ENCODE measurements around the gene ERMP1.
"Not testable (repeated sequence)": the region's sequence is repeated elsewhere in the genome, so short reads cannot be mapped to it uniquely, and the experiment has no call there.

The ERMP1 gene

DNA sequence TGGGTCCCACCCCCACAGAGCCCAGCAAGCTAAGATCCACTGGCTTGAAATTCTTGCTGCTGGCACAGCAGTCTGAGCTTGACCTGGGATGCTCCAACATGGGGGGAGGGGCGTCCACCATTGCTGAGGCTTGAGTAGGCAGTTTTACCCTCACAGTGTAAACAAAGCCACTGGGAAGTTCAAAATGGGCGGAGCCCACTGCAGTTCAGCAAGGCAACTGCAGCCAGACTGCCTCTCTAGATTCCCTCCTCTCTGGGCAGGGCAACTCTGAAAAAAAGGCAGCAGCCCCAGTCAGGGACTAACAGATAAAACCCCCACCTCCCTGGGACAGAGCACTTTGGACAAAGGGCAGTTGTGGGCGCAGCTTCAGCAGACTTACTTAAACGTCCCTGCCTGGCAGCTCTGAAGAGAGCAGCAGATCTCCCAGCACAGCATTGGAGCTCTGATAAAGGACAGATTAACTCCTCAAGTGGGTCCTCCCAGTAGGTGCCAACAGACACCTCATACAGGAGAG is 53.2 kb downstream of the ERMP1 start:
- not testable (repeated sequence) for DNase-seq

- DNase-seq, result no peak
These were observed 54.1 kb downstream of the ERMP1 start for GRCh38 chr9:5778805-5779204.

DNA sequence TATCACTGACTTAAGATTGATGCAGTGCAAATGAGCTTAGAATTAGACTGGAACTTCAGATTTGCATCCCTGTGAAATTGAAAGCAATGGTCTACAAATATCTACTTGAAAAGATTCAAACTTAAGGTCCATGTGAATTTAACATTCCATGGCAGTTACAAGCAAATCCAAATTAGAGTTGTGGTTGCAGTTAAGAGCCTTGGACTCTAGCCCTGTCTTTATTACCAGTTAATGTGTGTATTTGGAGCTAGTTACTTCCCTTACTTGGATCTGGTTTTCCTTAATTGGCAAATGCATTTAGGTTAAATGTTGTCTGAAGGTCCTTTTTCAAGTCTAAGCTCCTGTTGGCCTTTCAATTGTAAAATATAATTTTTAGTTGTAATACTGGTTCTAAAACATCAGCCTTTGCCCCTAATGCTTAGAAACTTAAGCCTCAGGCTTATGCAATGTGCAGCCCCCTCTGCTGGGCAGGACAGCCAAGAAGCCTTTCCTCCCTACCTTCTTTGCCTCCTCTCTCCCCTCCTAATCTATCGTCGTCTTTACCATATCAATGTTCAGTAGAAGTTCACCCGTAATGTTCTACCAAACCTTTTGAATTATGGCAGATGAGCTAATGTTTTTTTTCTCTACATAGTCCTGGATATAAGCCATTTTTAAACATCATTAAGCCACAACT is 59.5 kb downstream of the ERMP1 start:
- no peak for DNase-seq

DNA sequence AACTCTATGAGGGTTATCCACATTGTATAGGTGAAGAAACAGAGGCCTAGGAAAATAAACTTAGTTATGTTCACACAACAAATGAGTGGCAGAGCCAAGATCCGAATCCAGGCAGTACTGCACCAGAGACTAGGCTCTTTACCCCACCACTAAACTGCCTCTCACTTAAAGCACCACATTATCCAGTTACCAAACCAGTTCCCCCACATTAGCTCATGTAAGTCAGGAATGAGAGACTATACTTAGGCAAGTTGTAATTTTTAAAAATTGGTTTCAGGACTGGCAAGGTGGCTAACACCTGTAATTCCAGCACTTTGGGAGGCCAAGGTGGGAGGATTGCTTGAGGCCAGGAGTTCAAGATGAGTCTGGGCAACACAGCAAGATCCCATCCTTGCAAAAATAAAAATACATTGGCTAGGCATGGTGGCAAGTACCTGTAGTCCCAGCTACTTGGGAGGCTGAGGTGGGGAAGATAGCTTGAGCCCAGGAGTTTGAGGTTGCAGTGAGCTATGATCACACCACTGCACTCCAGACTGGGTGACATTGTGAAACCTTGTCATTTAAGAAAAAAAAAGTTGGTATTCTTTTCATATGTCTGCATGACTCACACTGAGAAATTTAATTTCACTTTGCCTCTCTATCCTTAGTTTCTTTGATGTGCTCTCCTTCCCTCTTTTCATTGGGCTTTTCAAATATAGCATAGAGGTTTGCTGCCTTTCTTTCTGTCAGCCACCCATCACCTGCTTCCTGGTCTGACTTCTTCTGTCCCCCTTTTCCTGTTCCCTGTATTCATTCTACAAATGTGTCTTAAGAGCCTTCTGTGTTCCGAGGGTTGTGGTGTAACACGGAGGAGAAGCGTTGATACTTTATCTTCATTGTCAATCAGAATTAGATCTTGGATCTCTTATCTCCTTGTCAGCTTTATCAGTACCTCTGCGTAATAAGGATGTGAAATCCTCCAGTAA is 64.7 kb downstream of the ERMP1 start:
- DNase-seq, result no peak

- no peak for DNase-seq
These were observed 68.6 kb downstream of the ERMP1 start for GRCh38 chr9:5764130-5764868.

- DNase-seq, result no peak
These were observed 70.5 kb downstream of the ERMP1 start for GRCh38 chr9:5762421-5762820.

DNA sequence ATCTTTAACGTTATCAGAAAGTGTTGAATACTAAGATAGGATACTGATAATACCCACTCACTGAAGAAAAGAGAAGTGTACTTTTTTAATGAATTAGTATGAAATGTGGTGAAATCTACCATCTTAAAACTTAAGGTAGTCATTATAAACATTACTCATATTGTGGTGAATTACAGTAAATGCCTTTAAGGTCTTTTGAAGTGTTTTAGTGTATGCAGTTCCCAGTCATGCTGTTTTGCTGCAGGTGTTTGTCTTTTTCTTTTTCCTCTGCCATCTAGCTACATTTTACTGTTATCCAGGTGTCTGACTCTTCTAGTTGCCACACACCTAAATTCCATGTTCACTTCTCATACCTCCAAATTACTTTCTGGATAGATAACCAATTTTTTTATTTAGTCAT is 72.6 kb downstream of the ERMP1 start:
- no peak for DNase-seq

DNA sequence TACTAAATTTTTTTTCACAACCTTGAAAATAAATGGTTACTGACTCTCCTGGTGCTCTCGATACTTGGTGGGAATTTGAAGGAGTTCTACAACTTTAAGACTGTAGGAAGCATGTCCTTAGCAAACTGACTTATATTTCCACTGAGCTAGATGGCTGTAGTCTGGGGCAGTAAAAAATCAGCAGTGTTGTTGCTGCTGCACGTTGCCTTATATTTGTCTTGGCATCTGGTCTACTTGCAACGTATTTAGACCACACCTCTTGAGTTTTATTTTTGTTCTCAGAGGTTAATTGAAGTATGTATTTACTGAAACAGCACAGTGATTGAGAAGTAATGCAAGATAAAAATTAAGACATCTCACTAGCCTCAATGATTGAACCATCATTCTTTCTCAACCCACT is 76.3 kb downstream of the ERMP1 start:
- DNase-seq, result no peak

DNA sequence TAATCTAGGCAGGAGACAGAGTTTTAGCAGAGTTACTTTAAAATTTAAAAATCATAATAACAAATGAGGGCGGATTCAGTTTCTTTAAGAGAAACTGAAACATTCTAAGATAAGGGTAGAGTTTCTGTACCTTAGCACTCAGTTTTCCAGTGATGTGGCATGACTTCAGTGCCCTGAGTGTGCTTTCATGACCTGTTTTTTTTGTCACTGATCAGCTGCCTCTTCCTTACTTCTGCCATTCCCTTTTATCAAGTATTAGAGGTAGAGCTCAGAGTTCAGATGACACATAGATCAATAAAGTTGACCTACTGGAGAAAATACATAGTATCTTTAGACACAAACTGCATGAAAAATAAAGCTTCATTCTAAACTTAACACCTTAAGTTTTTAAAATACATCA is 82.3 kb downstream of the ERMP1 start:
- no peak for DNase-seq

GRCh38 chr9:5749306-5749705 is 83.6 kb downstream of the ERMP1 start:
- DNase-seq, result no peak

DNA sequence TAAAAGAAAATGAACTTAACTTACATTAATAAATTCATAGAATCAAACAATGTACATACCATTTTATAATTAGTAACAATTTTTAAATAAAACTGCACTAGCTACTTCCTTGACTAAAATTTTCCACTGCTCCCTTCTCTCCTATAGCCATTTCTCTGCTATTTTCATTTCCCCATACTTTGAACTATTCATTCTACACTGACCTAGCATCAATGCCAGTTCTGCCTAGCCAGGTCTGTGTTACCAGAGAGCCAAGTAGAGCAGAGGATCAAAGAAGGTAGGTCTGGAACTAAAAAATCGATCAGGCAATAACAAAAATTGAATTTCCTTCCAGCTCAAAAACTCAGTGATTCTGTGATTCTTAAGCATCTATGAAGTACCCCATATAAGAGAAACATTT is 84.5 kb downstream of the ERMP1 start:
- no peak for DNase-seq

DNA sequence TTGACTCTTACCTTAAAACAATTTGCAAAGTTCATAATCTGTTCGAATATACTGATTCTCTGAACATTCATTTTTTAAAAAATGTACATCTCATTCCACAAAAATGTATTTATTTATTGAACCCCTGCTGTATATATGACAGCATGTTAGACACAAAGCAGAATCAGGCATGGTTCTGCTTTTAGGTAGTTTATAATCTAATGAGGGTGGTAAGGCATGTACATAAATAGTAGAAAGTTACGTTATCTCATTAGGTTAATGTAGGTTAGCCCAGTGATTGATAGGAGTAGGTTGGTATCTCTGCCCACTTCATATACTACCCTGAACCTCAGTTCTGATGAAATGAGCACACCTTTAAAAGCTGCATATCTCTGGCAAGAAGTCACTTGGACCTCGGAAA is 89.8 kb downstream of the ERMP1 start:
- no peak for DNase-seq

DNA sequence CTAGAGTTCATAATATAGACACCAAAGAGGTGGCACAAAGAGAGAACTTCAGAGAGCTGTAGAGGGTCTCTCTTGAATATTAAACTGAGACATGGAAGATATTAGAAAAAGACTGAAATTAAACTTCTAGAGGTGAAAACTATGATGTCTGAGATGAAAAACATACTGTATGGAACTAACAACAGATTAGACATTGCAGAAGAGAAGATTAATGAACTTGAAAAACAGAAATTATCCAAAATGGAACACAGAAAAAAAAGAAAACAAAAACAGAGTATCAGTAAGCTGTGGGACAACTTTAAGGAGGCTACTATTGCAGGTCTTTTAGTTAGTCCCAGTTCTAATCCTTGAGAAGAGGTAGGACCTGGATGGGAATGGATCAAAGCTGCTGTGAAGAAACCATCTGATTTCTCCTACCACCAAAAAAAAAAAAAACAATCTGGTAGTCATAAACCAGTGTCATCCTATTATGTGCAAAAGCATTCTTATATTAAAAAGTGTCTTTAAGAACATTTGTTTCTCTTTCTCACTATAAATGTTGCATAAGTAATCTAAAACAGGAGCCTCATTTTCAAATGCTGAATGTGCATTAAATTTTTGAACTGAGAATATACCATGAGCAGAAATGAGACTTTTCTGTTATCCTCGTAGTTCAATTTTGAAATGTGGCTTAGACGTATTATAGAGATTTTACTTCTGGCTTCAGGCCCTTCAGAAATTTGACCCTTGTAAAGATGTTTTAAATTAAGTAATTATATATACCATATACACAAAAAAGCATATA is 96.2 kb downstream of the ERMP1 start:
- DNase-seq, result no peak

- DNase-seq, result no peak
These were observed 97.8 kb downstream of the ERMP1 start for GRCh38 chr9:5735072-5735471.

Measured in T1000 (cell line).